ENCODE data around the gene LRMDA. TPM values are rescaled to one million over a fixed set of nuclear protein-coding genes. Genes with fewer than 3 reads are reported as not detected.

LRMDA gene
- total RNA-seq, 2 donors from 2014 or later: not detected

- Mint-ChIP-seq H3K9me3 (peaks cover 0 to 8% of the 10 kb centered on the region in 2 donors), H3K27ac (peak overlapping the region in 1 of 2 donors; percentile 25), H3K36me3 (no peaks in the 10 kb centered on the region)
- ATAC-seq (no peak), DNase-seq (ENCODE audit: low spot score in 2 of 2) (no peak)
These were observed 526.1 kb downstream of the LRMDA start for GRCh38 chr10:75957314-75958120.

- peaks cover 0 to 8% of the 10 kb centered on the region in 2 donors for H3K9me3 Mint-ChIP-seq
- DNase-seq (ENCODE audit: low spot score in 2 of 2): no peak
- no peak overlapping the region for H3K27ac Mint-ChIP-seq
- ATAC-seq: no peak
- no peaks in the 10 kb centered on the region for H3K36me3 Mint-ChIP-seq
These were observed 527.8 kb downstream of the LRMDA start for GRCh38 chr10:75959209-75959608.

GRCh38 chr10:75959912-75960311 lies 528.5 kb downstream of the LRMDA start:
- H3K36me3 Mint-ChIP-seq: no peaks in the 10 kb centered on the region
- DNase-seq (ENCODE audit: low spot score in 2 of 2) (no peak), ATAC-seq (no peak)
- H3K9me3 Mint-ChIP-seq: peaks cover 0 to 8% of the 10 kb centered on the region in 2 donors
- H3K27ac Mint-ChIP-seq: no peak overlapping the region

GRCh38 chr10:75962395-75963061 lies 531.1 kb downstream of the LRMDA start:
- no peaks in the 10 kb centered on the region for H3K36me3 Mint-ChIP-seq
- peaks cover 0 to 4% of the 10 kb centered on the region in 2 donors for H3K9me3 Mint-ChIP-seq
- DNase-seq (ENCODE audit: low spot score in 2 of 2) (no peak), ATAC-seq (no peak)
- no peak overlapping the region for H3K27ac Mint-ChIP-seq

- ATAC-seq (no peak), DNase-seq (ENCODE audit: low spot score in 2 of 2) (no peak)
- no peaks in the 10 kb centered on the region for H3K9me3 Mint-ChIP-seq
- no peaks in the 10 kb centered on the region for H3K36me3 Mint-ChIP-seq
- H3K27ac Mint-ChIP-seq: no peak overlapping the region
These were observed 536.1 kb downstream of the LRMDA start for GRCh38 chr10:75967491-75967890.

- Mint-ChIP-seq H3K9me3 (no peaks in the 10 kb centered on the region), H3K36me3 (no peaks in the 10 kb centered on the region), H3K27ac (no peak overlapping the region)
- DNase-seq (ENCODE audit: low spot score in 2 of 2) (no peak), ATAC-seq (no peak)
These were observed 537.6 kb downstream of the LRMDA start for GRCh38 chr10:75969031-75969430.

- ATAC-seq: no peak
- Mint-ChIP-seq H3K27ac (no peak overlapping the region), H3K36me3 (no peaks in the 10 kb centered on the region), H3K9me3 (peaks cover 7 to 8% of the 10 kb centered on the region in 2 donors)
- DNase-seq (ENCODE audit: low spot score in 2 of 2): no peak
These were observed 540.2 kb downstream of the LRMDA start for GRCh38 chr10:75971402-75972211.

- no peak overlapping the region for H3K27ac Mint-ChIP-seq
- ATAC-seq: no peak
- DNase-seq (ENCODE audit: low spot score in 2 of 2): no peak
- H3K9me3 Mint-ChIP-seq: peaks cover 7 to 8% of the 10 kb centered on the region in 2 donors
- no peaks in the 10 kb centered on the region for H3K36me3 Mint-ChIP-seq
These were observed 541.3 kb downstream of the LRMDA start for GRCh38 chr10:75972491-75973276.

- DNase-seq (ENCODE audit: low spot score in 2 of 2) (no peak), ATAC-seq (no peak)
- H3K9me3 Mint-ChIP-seq: peaks cover 7 to 8% of the 10 kb centered on the region in 2 donors
- H3K27ac Mint-ChIP-seq: peak overlapping the region in 1 of 2 donors; percentile 74
- no peaks in the 10 kb centered on the region for H3K36me3 Mint-ChIP-seq
These were observed 542.7 kb downstream of the LRMDA start for GRCh38 chr10:75974080-75974479.

GRCh38 chr10:75976681-75977080 lies 545.3 kb downstream of the LRMDA start:
- H3K27ac Mint-ChIP-seq: no peak overlapping the region
- peaks cover 7 to 8% of the 10 kb centered on the region in 2 donors for H3K9me3 Mint-ChIP-seq
- ATAC-seq (no peak), DNase-seq (ENCODE audit: low spot score in 2 of 2) (no peak)
- H3K36me3 Mint-ChIP-seq: no peaks in the 10 kb centered on the region

GRCh38 chr10:75977139-75977538 lies 545.7 kb downstream of the LRMDA start:
- H3K36me3 Mint-ChIP-seq: no peaks in the 10 kb centered on the region
- H3K9me3 Mint-ChIP-seq: peaks cover 7 to 8% of the 10 kb centered on the region in 2 donors
- ATAC-seq: no peak
- no peak for DNase-seq (ENCODE audit: low spot score in 2 of 2)
- H3K27ac Mint-ChIP-seq: no peak overlapping the region

GRCh38 chr10:75978213-75978612 lies 546.8 kb downstream of the LRMDA start:
- ATAC-seq (no peak), DNase-seq (ENCODE audit: low spot score in 2 of 2) (no peak)
- Mint-ChIP-seq H3K27ac (no peak overlapping the region), H3K9me3 (peaks cover 7 to 8% of the 10 kb centered on the region in 2 donors), H3K36me3 (no peaks in the 10 kb centered on the region)

GRCh38 chr10:75980419-75981002 lies 549.1 kb downstream of the LRMDA start:
- no peak overlapping the region for H3K27ac Mint-ChIP-seq
- ATAC-seq (no peak), DNase-seq (ENCODE audit: low spot score in 2 of 2) (no peak)
- H3K36me3 Mint-ChIP-seq: no peaks in the 10 kb centered on the region
- peaks cover 7 to 8% of the 10 kb centered on the region in 2 donors for H3K9me3 Mint-ChIP-seq

- Mint-ChIP-seq H3K9me3 (no peaks in the 10 kb centered on the region), H3K36me3 (no peaks in the 10 kb centered on the region), H3K27ac (no peak overlapping the region)
- ATAC-seq (no peak), DNase-seq (ENCODE audit: low spot score in 2 of 2) (no peak)
These were observed 551.4 kb downstream of the LRMDA start for GRCh38 chr10:75982611-75983369.

GRCh38 chr10:75984067-75984466 lies 552.6 kb downstream of the LRMDA start:
- H3K9me3 Mint-ChIP-seq: no peaks in the 10 kb centered on the region
- DNase-seq (ENCODE audit: low spot score in 2 of 2) (no peak), ATAC-seq (no peak)
- H3K36me3 Mint-ChIP-seq: no peaks in the 10 kb centered on the region
- H3K27ac Mint-ChIP-seq: peak overlapping the region in 1 of 2 donors; percentile 46
